Activated naive CD8-positive, alpha-beta T cell treated with anti-CD3 and anti-CD28 coated beads, Interleukin-2, amount 50 U/mL, for 24 hours (primary cell): Measurements from ENCODE around the gene EXOC2.
A peak's percentile ranks its signal among the peaks of the same experiment; 100 is the strongest.

ENCODE experiments used
- ATAC-seq: fragments of 150-1000 bp; cut with Tn5 transposase; one replicate; pipeline ENCODE4 v1.10.0; 2021
- DNase-seq: peaks from one replicate; pipeline ENCODE4 v3.0.0; 2021
- H3K27ac Mint-ChIP-seq: one replicate; pipeline ENCODE4 v1.8.0; 2021; ENCODE audit warnings: mild to moderate bottlenecking, mixed read lengths
- H3K27me3 Mint-ChIP-seq: one replicate; pipeline ENCODE4 v1.8.0; 2021; ENCODE audit warnings: mixed read lengths
- H3K36me3 Mint-ChIP-seq: one replicate; pipeline ENCODE4 v1.8.0; 2021; ENCODE audit warnings: low read depth, mixed read lengths
- H3K4me1 Mint-ChIP-seq: one replicate; pipeline ENCODE4 v1.8.0; 2021; ENCODE audit warnings: mixed read lengths
- H3K4me3 Mint-ChIP-seq: one replicate; pipeline ENCODE4 v1.8.0; 2021; ENCODE audit warnings: mild to moderate bottlenecking, moderate library complexity, mixed read lengths
- H3K9me3 Mint-ChIP-seq: one replicate; pipeline ENCODE4 v1.8.0; 2021; ENCODE audit warnings: mixed read lengths

EXOC2 gene

DNA sequence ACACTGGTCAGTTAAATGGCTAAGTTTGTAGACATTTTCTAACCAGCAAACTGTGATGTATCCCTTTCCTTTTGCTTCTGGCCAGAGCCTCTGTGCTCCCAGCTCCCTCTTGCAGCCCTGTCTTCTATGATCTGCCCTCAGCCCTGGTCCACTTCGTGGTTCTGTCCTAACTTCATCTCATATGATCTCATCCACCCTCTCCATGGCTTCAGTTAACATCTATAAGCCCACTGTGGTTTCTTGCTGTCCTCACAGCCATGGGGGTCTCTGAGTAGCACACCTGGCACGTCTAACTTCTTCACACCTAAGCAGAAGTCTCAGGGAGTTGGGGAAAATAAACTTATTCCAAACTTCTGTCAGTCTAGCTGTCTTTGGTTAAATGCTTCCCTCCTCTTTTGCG is 219.6 kb downstream of the EXOC2 start:
- H3K4me1 Mint-ChIP-seq = peaks cover 60% of the 10 kb centered on the region
- no peaks in the 10 kb centered on the region for H3K36me3 Mint-ChIP-seq
- no peaks in the 10 kb centered on the region for H3K9me3 Mint-ChIP-seq
- no peak overlapping the region for H3K27ac Mint-ChIP-seq
- ATAC-seq = no peak
- H3K4me3 Mint-ChIP-seq = no peak overlapping the region
- H3K27me3 Mint-ChIP-seq = no peaks in the 10 kb centered on the region
- DNase-seq = no peak

DNA sequence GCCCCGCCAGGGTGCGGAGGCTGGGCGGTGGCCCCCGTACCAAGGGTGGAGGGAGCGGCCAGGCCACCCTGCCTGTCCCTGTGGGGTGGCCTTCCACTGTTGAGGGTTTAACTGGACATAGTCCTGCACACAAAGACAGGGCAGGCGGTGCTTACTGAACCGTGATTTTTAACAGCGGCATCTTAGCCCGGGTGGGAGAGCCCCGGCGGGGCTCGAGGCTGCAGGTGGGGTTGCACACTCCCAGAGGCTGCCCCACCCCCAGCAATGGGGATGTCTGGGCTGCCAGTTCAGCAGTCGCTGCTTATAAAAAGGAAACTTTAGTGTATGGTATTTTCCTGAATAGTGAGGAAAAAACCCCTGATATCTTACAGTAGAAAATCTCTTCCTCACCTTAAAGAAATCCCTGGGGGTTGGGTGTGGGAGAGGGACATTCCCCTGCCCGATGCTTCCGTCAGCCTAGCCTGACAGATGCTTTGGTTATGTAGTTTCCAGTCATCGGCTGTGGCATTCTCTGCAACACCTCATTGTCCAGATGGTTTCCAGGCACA is 222.0 kb downstream of the EXOC2 start:
- no peaks in the 10 kb centered on the region for H3K36me3 Mint-ChIP-seq
- no peak for DNase-seq
- H3K27ac Mint-ChIP-seq = peak overlapping the region; percentile 64
- peaks cover 3% of the 10 kb centered on the region for H3K27me3 Mint-ChIP-seq
- H3K4me1 Mint-ChIP-seq = peaks cover 51% of the 10 kb centered on the region
- no peak for ATAC-seq
- no peak overlapping the region for H3K4me3 Mint-ChIP-seq
- H3K9me3 Mint-ChIP-seq = no peaks in the 10 kb centered on the region

DNA sequence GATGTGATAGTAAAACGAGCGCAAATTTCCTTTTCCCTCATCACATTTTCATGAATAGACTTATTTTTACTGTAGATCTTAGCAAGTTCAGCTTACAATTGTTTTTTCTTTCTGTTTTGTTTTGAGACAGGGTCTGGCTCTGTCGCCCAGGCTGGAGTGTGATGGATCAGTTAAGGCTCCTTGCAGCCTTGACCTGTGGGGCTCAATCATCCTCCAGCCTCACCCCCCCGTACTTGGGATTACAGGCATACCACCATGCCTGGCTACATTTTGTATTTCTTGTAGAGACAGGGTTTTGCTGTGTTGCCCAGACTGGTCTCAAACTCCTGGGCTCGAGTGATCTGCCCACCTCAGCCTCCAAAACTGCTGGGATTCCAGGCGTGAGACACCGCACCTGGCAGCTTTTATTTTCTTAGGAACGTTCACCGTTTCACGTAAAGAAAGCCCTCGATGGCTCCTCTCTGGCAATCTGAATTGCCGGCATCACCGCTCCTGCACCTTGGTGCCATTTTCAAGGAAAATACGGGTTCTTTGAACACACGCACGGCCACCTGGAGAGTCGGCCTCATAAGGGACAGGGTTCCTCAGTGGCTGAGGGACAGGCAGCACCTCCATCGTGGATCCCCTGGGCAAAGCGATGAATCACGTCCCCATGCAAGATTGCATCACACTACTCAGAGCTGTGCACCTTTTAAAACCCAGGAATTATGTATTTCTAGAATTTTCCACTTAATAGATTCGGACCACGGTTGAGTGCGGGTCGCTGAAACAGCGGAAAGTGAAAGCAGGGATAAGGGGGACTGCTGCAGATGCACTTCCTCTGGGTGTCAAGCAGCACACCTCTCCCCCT is 222.7 kb downstream of the EXOC2 start:
- Mint-ChIP-seq H3K36me3 (no peaks in the 10 kb centered on the region), H3K27ac (peak overlapping the region; percentile 64), H3K27me3 (peaks cover 6% of the 10 kb centered on the region), H3K4me3 (no peak overlapping the region), H3K9me3 (no peaks in the 10 kb centered on the region), H3K4me1 (peaks cover 48% of the 10 kb centered on the region)
- ATAC-seq (no peak), DNase-seq (no peak)

DNA sequence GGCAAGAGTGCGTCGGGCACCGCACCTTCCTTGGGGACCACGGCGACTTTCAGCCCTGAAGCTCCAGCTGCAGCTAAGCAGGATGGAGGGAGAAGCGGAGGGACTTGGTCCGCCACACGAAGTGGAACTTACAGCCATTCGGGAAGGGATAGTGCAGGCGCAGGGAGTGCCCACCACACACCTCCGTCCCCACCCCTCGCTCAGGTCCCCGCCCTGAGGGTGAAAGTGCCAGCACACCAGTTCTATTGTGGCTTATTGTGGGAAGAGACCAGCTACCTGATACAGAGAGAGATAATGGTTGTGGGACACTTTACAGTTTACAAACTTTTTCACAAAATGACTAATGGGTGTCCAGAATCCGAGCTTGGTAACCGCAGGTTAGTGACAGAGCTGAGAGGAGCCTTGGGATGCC is 225.3 kb downstream of the EXOC2 start:
- ATAC-seq (peak; percentile 54), DNase-seq (no peak)
- Mint-ChIP-seq H3K36me3 (no peaks in the 10 kb centered on the region), H3K4me1 (peaks cover 24% of the 10 kb centered on the region), H3K9me3 (no peaks in the 10 kb centered on the region), H3K4me3 (no peak overlapping the region), H3K27me3 (peaks cover 15% of the 10 kb centered on the region), H3K27ac (no peak overlapping the region)

DNA sequence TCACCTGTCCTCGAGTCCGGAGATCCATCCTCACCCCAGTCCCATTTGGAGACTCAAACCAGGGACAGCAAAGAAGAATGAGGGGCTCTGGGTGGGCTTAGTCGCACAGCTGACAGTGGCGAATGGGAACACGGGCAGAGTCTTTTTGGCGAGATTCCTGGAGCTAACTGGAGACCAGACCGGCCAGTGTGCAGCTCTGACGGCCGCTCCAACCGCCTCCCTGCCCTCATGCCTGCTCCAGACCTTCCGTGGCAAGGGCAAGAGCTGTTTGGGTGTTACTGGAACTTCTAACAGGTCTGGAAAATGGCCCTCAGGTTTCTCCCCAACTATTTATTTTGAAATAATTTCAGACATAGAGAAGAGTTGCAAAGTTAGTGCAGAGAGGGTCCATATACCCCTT is 225.8 kb downstream of the EXOC2 start:
- H3K9me3 Mint-ChIP-seq = no peaks in the 10 kb centered on the region
- H3K36me3 Mint-ChIP-seq = no peaks in the 10 kb centered on the region
- ATAC-seq = no peak
- no peak for DNase-seq
- no peak overlapping the region for H3K4me3 Mint-ChIP-seq
- peaks cover 22% of the 10 kb centered on the region for H3K4me1 Mint-ChIP-seq
- peaks cover 15% of the 10 kb centered on the region for H3K27me3 Mint-ChIP-seq
- H3K27ac Mint-ChIP-seq = no peak overlapping the region

DNA sequence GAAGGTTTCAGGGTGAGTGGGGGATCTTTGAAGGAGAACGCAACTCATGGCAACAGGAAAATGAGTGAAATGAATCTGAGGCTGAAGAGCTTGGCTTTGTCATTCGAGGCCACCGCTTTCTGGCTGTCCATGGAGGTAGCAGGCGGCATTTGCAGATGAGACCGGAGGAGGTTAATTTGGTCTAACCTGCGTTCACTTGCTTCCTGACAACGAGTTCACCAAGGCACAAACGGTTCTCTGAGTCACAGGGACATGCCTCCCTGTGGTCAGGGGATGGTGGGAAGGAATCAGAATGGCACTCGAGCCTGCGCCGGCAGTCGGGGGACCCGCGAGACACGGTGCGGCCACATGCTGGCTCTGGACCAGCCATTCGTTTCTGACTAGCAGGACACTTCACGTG is 226.4 kb downstream of the EXOC2 start:
- Mint-ChIP-seq H3K36me3 (no peaks in the 10 kb centered on the region), H3K27me3 (peaks cover 15% of the 10 kb centered on the region), H3K4me1 (peaks cover 22% of the 10 kb centered on the region), H3K4me3 (no peak overlapping the region), H3K9me3 (no peaks in the 10 kb centered on the region), H3K27ac (no peak overlapping the region)
- ATAC-seq (no peak), DNase-seq (no peak)

DNA sequence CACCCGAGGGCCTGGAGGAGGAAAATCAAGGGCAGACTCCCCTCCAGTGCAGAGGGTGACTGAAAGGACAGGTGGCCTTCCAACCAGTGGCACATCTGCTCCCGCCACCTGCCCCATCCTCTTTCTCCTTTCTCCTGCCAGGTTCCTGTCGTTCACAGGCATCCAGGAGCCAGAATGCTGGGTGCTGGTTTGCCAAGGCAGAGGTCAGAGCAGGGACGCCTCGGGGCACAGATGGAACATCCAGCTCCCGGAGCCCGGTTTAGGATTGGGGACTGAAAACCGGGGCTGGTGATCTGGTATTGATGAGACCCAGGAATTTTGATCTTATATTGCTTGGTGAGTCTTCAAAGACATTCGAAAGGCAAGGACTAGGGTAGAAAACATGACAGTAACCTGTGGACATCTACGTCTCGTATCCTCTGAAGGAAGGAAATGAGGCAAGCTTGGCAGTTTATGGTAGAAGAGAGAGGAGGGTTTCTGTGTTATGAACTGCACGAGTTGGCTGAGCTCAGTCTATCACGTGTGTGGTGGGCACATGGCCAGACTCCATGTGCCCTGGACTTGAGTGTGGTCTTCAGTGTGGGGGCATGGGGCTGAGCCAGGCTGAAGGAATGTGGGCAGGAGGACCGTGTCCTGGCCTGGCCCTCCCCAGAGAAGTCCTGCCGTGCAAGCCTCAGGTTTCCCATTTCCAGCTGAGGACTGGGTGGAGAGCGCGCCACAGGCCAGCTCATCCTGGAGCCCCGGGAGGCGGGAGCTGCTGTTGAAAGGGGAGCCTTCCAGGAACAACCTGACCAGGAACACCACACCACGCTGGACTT is 227.2 kb downstream of the EXOC2 start:
- Mint-ChIP-seq H3K27ac (no peak overlapping the region), H3K9me3 (no peaks in the 10 kb centered on the region), H3K4me1 (peaks cover 23% of the 10 kb centered on the region), H3K36me3 (no peaks in the 10 kb centered on the region), H3K27me3 (peaks cover 15% of the 10 kb centered on the region), H3K4me3 (no peak overlapping the region)
- DNase-seq = no peak
- ATAC-seq = no peak

DNA sequence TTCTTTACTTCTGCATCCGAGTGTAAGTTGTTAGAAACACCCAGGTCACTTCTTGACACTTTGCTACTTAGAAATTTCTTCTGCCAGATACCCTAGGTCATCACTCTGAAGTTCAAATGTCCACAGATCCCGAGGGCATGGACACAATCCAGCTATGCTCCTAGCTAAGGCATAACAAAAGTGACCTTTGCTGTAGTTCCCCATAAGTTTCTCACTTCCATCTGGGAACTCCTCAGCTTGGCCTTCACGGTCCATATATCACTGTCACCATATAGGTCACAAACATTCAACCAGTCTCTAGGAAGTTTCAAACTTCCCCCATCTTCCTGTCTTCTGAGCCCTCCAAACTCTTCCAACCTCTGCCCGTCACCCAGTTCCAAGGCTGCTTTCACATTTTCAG is 236.1 kb downstream of the EXOC2 start:
- Mint-ChIP-seq H3K36me3 (no peaks in the 10 kb centered on the region), H3K27me3 (no peaks in the 10 kb centered on the region), H3K27ac (no peak overlapping the region), H3K4me3 (no peak overlapping the region), H3K9me3 (peaks cover 21% of the 10 kb centered on the region), H3K4me1 (peaks cover 43% of the 10 kb centered on the region)
- DNase-seq (no peak), ATAC-seq (no peak)

DNA sequence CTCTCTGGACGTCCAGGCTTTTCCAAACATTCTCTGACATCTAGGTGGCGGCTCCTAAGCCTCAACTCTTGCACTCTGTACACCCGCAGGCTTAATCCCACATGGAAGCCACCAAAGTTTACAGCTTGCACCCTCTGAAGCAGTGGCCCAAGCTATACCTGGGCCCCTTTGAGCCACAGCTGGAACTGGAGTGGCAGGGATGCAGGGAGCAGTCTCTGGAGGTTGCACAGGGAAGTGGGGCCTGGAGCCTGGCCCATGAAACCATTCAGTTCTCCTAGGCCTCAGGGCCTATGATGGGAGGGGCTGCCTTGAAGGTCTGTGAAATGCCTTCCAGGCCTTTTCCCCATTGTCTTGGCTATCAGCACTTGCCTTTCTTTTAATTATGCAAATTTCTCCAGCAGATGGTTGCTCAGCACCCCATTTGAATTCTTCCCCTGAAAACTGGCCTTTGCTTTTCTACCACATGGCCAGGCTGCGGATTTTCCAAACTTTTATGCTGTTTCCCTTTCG is 236.5 kb downstream of the EXOC2 start:
- DNase-seq (no peak), ATAC-seq (no peak)
- H3K4me1 Mint-ChIP-seq = peaks cover 43% of the 10 kb centered on the region
- no peak overlapping the region for H3K27ac Mint-ChIP-seq
- no peak overlapping the region for H3K4me3 Mint-ChIP-seq
- H3K36me3 Mint-ChIP-seq = no peaks in the 10 kb centered on the region
- peaks cover 21% of the 10 kb centered on the region for H3K9me3 Mint-ChIP-seq
- no peaks in the 10 kb centered on the region for H3K27me3 Mint-ChIP-seq

DNA sequence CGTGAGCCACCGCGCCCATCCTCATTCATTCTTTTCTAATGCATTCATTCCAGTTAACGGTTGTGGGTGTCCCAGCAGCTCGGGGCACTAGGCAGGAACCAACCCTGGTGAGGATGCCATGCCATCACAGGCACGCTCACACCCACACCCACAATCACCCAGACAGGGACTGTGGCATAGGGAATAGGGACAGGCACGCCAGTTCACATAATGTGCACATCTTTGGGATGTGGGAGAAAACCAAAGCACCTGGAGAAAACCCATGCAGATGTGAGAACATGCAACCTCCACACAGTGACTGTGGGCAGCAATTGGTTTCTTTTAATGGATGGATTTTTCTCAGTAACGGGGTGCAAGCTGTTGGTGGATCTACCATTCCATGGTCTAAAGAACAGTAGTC is 237.1 kb downstream of the EXOC2 start:
- peaks cover 38% of the 10 kb centered on the region for H3K4me1 Mint-ChIP-seq
- DNase-seq = no peak
- ATAC-seq = no peak
- H3K27me3 Mint-ChIP-seq = no peaks in the 10 kb centered on the region
- H3K4me3 Mint-ChIP-seq = no peak overlapping the region
- H3K27ac Mint-ChIP-seq = no peak overlapping the region
- H3K9me3 Mint-ChIP-seq = peaks cover 21% of the 10 kb centered on the region
- H3K36me3 Mint-ChIP-seq = no peaks in the 10 kb centered on the region

DNA sequence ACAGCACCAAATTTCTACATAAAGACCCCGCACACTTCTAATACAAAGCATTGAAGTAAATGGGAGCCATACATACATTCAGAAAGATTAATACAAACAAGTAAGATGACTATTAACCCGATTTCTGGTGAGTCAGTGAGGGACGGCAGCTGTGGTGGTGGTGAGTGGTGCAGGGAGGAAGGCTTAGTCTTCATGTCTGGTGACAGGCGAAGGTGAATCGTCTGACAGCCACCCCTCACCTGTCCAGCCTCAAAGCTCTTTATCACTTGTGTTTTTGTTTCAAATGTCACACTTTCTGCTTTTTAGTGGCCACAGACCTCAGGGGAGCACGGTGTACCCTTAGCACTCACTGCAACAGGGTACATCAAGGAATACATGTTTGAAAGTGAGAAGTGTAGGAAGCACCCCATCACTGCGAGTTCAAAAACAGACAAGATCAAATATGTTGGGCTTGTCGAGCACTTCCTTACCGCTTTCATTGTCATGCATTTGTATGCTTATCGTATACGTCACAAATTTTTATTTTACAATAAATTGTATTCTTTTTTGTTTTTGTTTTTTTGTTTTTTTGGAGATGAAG is 237.8 kb downstream of the EXOC2 start:
- peak; percentile 58 for DNase-seq
- Mint-ChIP-seq H3K4me1 (peaks cover 31% of the 10 kb centered on the region), H3K36me3 (no peaks in the 10 kb centered on the region), H3K27ac (peak overlapping the region; percentile 69), H3K4me3 (peak overlapping the region; percentile 68), H3K27me3 (no peaks in the 10 kb centered on the region), H3K9me3 (peaks cover 21% of the 10 kb centered on the region)
- ATAC-seq = peak; percentile 97

DNA sequence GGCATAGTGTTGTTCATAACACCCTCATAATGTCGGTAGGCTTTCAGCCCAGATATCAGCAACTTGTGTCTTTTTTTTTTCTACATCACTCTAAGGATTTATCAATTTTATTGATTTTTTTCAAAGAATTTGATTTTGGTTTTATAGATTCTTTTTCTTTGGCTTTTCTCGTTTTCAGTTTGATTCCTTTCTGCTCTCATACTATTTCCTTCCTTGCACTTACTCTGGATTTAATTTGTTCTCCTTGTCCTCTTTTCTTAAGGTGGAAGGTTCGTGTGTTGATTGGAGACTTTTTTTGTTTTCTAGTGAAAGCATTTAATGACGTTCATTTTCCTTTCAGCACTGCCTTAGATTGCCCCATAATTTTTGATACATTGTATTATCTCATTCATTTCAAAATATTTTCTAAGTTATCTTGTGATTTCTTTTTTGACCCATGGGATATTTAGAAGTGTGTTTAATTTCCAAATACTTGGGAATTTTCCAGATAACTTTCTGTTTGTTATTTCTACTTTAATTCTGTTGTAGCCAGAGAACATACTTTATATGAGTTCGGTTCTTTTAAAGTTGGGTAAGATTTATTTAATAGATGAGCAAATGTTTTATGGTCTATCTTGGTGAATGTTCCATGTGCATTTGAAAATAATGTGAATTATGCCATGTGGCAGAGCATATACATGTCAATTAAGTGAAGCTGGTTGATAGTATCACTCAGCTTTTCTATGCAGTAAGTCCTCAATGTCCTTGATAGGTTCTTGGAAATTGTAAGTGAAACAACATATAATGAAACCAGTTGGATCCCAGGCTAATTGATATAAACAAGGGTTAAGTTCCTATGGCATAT is 238.6 kb downstream of the EXOC2 start:
- Mint-ChIP-seq H3K27me3 (no peaks in the 10 kb centered on the region), H3K4me3 (no peak overlapping the region), H3K9me3 (peaks cover 17% of the 10 kb centered on the region), H3K4me1 (peaks cover 23% of the 10 kb centered on the region), H3K36me3 (no peaks in the 10 kb centered on the region), H3K27ac (peak overlapping the region; percentile 69)
- DNase-seq (no peak), ATAC-seq (no peak)

DNA sequence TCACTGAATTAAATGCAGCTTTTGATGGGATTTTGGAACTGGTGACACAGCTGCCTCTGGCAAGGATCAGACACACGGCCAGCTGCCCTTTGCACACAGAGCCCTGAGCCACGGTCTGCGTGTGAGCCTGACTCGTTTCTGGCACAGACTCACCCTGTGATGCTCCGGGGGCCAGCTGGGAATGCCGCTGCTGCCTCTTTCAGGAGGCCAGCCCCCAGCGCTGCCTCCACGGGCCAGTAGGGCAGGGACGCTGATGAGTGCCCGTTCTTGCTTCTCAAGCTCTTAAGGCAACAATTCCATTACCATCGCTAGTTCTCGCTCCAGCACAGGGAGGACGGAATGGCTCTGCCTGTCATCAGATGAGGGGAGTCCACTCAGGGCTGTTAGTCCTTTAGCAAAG is 239.8 kb downstream of the EXOC2 start:
- no peak for ATAC-seq
- Mint-ChIP-seq H3K4me1 (peaks cover 29% of the 10 kb centered on the region), H3K27me3 (no peaks in the 10 kb centered on the region), H3K4me3 (no peak overlapping the region), H3K36me3 (no peaks in the 10 kb centered on the region), H3K27ac (no peak overlapping the region), H3K9me3 (peaks cover 9% of the 10 kb centered on the region)
- no peak for DNase-seq
